GM11168 (cell line): ENCODE measurements around the gene SRGAP1.
"Not testable (repeated sequence)": the region's sequence is repeated elsewhere in the genome, so short reads cannot be mapped to it uniquely, and the experiment has no call there.

Experiments
- in situ Hi-C: fragments of 300-500 bp; cut with MboI; formaldehyde crosslinking; loops from one replicate; pipeline ENCODE4 v1.12.0; 2022; ENCODE audit warnings: low sequenced_read_pairs; ENCODE audit not compliant: unreplicated experiment

Gene SRGAP1

GRCh38 chr12:64173456-64173855, 329.0 kb downstream of the SRGAP1 start:
- in situ Hi-C loops: no loop called here

DNA sequence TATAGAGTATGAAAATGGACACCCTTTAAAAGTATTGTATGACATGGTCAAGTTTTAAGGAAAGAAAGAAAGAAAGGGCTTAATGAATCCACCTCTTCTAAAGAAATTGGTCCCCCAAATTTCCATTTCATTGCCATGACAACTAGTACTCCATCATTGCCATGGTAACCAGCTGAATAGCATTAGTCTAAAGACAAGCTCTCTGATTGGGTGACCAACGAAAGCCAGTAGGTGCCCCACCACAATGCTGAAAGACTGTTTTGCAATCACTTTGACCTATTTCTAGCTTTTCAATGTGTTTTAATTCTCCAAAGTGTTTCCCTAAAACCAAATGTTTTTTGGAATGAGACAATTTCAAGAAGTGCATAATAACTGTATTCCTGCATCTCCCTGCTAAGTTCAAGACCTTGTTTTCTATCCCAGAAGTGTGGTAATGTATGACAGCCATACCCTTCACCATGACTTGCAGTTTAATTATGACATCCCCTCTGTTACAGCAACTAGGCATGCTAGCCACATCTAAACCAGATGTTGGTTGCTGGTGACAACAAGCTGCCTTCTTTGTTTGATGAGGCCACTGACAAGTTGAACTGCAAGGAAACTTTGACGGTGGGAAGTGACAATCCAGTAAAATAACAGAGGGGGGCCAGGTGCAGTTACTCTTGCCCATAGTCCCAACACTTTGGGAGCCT, 330.9 kb downstream of the SRGAP1 start:
- in situ Hi-C loops: no loop called here

GRCh38 chr12:64177001-64177400, 332.5 kb downstream of the SRGAP1 start:
- in situ Hi-C loops: no loop called here

GRCh38 chr12:64178122-64178521, 333.6 kb downstream of the SRGAP1 start:
- in situ Hi-C loops: no loop called here

DNA sequence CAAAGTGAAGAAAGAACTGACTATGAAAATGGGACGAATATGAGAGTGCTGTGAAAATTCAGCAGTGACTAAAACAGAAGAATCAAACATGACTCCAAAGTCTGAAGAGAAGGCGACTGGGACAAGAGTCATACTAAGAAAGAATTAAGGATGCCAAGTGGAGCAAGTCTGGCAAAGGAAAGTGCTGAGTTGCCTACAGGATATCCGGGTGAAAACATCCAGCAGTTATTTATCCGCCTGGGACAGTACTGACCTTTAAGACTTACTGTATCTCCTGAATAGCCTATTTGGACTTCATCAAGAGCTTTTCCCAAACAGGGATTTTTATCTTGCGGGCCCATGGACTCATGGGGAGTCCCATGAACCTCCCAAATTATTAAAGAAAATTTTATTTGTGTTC, 336.5 kb downstream of the SRGAP1 start:
- in situ Hi-C loops: no loop called here

GRCh38 chr12:64181430-64182291, 337.2 kb downstream of the SRGAP1 start:
- in situ Hi-C loops: no loop called here

DNA sequence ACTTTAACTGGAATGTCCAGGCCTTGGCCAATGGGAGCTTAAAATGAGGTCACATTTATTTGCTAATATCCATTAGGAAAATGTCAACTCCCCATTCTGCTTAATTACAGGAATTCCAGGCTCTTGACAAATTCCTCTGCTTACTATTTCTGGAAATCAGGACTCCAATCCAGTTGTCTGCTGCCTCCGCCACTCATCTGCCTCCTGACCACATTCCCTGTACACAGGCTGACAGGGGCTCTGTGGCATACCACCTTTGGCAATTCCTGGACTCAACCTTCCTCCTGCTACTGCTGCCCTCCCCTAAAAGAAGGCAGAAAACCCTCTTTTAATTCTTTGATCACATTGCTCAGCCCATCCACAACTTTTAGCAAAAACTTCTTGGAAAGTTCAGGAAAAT, 339.7 kb downstream of the SRGAP1 start:
- in situ Hi-C loops: no loop called here

DNA sequence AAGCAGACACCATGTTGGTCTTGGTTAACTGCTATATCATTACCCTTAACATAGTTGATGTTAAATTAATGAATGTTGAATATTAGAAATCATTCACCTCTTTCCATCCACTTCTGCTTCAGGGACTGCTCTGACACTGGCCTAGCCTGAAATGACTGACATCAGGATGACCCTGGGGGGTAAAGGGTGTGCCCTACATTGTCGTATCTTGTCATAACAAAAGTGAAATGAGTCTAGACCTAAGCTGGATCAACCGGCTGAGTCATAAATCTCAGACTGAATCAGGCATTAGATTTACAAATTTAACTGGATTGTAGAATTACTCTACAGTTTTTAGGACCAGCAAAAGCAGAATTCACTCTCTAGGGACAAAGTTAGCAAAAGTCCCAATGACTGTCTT, 342.3 kb downstream of the SRGAP1 start:
- in situ Hi-C loops: no loop called here

GRCh38 chr12:64187370-64187769, 342.9 kb downstream of the SRGAP1 start:
- in situ Hi-C loops: no loop called here

DNA sequence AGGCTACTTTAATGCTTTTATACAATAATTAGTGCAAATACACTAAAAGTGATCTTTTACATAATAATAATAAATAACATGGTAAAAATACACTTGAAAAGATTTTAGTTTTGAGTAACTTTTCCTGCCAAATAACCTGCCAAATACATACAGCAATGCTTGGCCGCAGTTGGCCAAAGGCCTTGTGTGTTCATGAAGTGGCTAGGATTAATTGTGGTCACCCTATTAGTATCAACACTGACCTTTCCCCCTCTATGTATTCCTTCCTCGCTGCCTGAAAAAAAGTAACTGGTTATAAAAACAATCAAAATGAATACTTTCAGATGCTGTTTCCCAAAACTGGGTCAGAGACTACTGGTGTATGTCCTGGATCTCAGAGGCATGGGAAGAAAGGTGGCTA, 343.3 kb downstream of the SRGAP1 start:
- in situ Hi-C loops: no loop called here

DNA sequence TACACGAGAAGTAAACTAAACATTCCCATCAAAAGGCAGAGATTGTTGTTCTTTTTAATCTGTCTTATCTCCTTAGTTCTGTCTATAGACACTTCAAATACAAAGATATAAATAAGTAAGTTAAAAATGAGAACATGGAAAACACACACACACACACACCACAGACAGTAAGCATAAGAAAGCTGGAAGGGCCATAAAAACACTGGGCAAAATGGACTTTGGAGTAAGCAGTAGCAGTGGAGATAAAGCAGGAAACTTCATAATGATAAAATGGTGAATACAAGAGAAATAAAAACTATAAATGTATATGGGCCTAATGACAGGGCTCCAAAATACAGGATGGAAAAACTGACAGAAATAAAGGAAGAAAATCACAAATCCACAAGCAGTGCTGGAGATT, 345.0 kb downstream of the SRGAP1 start:
- in situ Hi-C loops: no loop called here

DNA sequence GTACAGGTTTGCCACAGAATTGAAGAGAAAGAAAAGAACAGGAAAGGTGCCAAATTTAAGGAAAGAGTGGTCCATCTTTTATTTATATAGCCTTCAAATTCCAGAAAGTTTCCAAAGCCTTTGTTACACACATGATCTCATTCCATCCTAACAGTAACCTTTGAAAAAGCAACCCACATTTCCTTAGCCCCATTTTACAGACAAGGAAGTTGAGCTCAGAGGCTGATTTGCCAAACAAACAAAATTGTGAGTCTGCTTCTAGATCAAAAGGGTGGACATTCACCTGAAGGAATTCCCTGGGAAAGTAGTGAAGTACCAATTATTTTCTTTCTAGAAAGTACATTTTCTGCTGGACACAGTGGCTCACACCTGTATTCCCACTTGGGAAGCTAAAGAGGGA, 345.6 kb downstream of the SRGAP1 start:
- in situ Hi-C loops: no loop called here

GRCh38 chr12:64192644-64193444, 348.3 kb downstream of the SRGAP1 start:
- in situ Hi-C loops: no loop called here

DNA sequence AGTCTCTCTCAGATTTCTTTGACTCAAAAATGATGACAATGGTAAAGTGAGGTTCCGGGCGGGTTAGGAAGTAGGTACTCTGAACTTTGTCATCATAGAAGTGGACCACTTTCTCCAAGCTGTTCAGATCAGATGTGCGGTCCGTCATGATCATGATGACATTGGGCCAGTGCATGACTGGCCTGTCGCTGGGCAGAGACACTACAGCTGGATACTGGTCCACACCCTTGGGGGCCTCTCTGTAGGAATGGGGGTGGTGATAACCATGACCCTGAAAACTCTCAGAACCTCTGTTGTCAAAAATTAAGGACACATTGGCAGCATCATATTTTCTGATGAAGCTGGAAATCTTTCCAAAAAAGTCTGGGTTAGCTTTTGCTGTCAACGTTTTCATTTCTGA, 349.4 kb downstream of the SRGAP1 start:
- in situ Hi-C loops: no loop called here

DNA sequence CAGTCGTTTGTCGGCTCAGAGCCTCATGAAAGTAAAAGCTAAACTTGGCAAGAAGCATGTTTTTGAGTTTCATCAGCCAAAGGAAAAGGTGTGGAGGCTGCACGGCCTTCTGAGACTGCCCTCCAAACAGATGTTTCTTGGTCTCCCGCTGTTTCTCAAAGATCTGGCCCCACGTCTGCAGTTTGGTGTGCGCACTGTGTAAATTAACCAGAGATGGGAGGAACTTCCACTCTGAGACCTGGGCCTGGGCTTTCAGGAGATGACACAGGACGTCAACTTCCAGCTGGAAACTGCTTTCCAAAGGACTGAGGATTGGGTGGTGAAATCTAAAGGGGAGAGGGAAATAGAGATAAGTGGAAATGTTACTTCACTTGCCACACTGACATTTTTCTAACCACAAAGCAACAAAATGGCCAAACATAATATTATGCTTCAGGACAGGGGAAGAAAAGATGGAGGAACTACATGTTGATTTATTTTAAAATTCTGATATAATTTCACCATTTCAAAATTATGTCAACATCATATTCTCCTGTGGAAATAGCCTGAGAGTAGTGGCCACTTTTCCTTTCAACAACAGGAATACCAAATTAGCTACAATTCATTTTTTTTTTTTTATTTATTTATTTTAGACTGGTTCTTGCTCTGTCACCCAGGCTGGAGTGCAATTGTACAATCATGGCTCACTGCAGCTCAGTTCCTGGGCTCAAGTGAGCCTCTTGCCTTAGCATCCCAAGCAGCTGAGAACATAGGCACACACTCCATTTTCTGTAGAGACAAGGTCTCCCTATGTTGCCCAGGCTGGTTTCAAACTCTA, 350.0 kb downstream of the SRGAP1 start:
- in situ Hi-C loops: no loop called here

DNA sequence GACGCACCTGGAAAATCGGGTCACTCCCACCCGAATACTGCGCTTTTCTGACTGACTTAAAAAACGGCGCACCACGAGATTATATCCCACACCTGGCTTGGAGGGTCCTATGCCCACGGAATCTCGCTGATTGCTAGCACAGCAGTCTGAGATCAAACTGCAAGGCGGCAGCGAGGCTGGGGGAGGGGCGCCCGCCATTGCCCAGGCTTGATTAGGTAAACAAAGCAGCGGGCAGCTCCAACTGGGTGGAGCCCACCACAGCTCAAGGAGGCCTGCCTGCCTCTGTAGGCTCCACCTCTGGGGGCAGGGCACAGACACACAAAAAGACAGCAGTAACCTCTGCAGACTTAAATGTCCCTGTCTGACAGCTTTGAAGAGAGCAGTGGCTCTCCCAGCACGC, 351.3 kb downstream of the SRGAP1 start:
- in situ Hi-C loops: not testable (repeated sequence)

- in situ Hi-C loops: no loop called here
These were observed 358.5 kb downstream of the SRGAP1 start for GRCh38 chr12:64203036-64203435.

DNA sequence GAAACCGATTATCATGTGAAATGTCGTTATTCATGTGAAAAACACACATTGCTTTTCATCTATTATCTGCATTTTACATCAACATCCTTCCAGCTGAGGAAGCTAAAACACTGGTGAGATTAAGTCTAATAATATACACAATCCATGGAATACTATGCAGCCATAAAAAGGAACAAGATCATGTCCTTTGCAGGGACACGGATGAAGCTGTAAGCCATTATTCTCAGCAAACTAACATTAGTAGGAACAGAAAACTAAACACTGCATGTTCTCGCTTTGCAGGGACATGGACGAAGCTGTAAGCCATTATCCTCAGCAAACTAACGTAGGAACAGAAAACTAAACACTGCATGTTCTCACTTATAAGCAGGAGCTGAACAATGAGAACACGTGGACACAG, 359.3 kb downstream of the SRGAP1 start:
- in situ Hi-C loops: no loop called here

DNA sequence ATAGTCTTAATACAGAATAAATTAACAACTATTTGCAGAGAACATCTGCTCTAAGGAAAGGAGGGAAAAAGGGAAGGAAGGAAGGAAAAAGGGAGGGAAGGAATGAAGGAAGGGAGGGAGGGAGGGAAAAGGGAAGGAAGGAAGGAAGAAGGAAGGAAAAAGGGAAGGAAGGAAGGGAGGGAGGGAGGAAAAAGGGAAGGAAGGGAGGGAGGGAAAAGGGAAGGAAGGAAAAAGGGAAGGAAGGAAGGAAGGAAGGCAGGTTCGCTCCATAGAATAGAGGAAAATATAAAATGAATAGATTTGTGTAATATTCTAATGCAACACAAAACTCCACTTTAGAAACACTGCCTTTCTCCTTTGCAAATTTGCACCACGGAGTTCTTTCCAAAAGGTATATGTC, 361.0 kb downstream of the SRGAP1 start:
- in situ Hi-C loops: no loop called here

GRCh38 chr12:64207453-64207852, 363.0 kb downstream of the SRGAP1 start:
- in situ Hi-C loops: no loop called here
